Omental fat pad (tissue), 4 donors: ENCODE data around the gene MECP2. TPM values are rescaled to one million over a fixed set of nuclear protein-coding genes. Genes with fewer than 3 reads are reported as not detected.
A peak's percentile ranks its signal among the peaks of the same experiment; 100 is the strongest.
"Not testable (repeated sequence)": the region's sequence is repeated elsewhere in the genome, so short reads cannot be mapped to it uniquely, and the experiment has no call there.

ENCODE experiments used
- ATAC-seq: fragments of 150-250 bp; one replicate; pipeline ENCODE4 v1.9.1; 2016; ENCODE audit warnings: mild to moderate bottlenecking, moderate library complexity; ENCODE audit not compliant: low FRiP score
- DNase-seq: peaks from one replicate; pipeline ENCODE4 v3.0.0-alpha.2; 2019; ENCODE audit warnings: low spot score
- CTCF ChIP-seq, 3 donors: fragments of 450-650 bp; IDR thresholded peaks; one replicate each; pipeline ENCODE4 v1.5.1; 2016 to 2017; ENCODE audit warnings: antibody characterized with exemption in 3 of 3, mild to moderate bottlenecking in 3 of 3, moderate library complexity in 2 of 3
- total RNA-seq, 4 donors: library from RNA; depleted of rRNA; stranded (reverse); fragments of >200 nt; gene quantifications; one replicate each; pipeline ENCODE4 v1.1.0, GENCODE V29; 2016

The MECP2 gene
- 10 to 100 TPM; 48.8 to 66.7 (median 56.0) TPM for total RNA-seq

DNA sequence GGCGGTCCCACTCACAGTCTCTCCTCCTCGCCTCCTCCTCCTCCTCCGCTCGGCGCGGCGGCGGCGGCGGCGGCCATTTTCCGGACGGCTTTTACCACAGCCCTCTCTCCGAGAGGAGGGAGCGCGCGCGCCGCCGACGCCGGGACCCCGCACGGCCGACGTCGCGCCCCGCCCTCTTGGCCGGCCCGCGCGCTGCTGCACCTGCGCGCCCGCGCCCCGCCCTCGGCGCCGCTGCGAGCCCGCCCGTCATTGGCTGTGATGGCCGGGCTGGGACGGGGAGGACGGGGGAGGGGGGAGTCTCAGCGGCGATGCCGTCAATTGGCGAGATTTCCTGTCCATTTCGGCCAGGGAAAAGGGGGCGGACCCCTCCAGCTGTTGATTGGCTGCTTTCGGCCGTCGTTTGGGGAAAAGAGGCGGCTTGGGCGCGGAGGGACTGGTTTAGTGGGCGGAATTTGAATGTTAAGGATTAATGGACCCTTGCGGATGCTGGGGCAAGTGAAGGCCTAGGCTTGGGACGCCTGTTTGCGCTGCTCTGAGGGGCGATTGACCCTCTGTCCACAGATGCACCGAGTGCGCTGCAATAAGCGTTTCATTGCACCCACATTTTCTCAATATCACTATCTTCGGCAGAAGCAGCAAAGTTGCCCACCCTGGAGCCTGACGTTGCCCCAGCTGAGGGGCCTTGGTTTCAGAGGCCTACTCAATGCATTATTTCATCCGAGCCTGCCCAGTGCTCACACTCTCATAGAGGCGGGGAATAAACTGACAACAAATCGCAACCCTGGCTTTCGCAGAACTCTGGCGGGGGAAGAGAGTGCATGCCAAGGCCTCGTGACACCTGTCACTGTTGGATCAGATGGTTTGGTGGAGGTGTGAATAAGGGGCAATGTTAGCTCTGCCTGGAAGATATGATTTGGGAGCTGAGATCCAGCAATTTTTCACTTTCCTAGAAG lies at the start of gene MECP2:
MECP2 (minus strand) TSS at position 129 of the 953 bp plus-strand sequence.
- ATAC-seq (peak; percentile 96), DNase-seq (peak; percentile 54)
- no peak for TF ChIP-seq CTCF (IDR thresholded peaks at IDR 0.05)

- not testable (repeated sequence) for ATAC-seq, DNase-seq
Measured at GRCh38 chrX:154144010-154144409, 46.5 kb upstream of the MECP2 start, which contains the start of gene OPN1LW. Gene OPN1LW, plus strand, starts transcription at chrX:154144243. Its CDS starts 41 bp downstream, at chrX:154144284.

- ATAC-seq = no peak
- no peak for DNase-seq
- TF ChIP-seq CTCF (IDR thresholded peaks at IDR 0.05) = no peak
Measured at GRCh38 chrX:154142950-154143745, 45.6 kb upstream of the MECP2 start.

- no peak for TF ChIP-seq CTCF (IDR thresholded peaks at IDR 0.05)
- DNase-seq = no peak
- no peak for ATAC-seq
Measured at GRCh38 chrX:154142386-154142785, 44.9 kb upstream of the MECP2 start.

DNA sequence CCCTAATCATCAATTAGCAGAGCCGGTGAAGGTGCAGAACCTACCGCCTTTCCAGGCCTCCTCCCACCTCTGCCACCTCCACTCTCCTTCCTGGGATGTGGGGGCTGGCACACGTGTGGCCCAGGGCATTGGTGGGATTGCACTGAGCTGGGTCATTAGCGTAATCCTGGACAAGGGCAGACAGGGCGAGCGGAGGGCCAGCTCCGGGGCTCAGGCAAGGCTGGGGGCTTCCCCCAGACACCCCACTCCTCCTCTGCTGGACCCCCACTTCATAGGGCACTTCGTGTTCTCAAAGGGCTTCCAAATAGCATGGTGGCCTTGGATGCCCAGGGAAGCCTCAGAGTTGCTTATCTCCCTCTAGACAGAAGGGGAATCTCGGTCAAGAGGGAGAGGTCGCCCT lies 43.2 kb upstream of the MECP2 start:
- no peak for TF ChIP-seq CTCF (IDR thresholded peaks at IDR 0.05)
- DNase-seq (no peak), ATAC-seq (no peak)

- DNase-seq (no peak), ATAC-seq (no peak)
- no peak for TF ChIP-seq CTCF (IDR thresholded peaks at IDR 0.05)
Measured at GRCh38 chrX:154140206-154140605, 42.7 kb upstream of the MECP2 start.

DNA sequence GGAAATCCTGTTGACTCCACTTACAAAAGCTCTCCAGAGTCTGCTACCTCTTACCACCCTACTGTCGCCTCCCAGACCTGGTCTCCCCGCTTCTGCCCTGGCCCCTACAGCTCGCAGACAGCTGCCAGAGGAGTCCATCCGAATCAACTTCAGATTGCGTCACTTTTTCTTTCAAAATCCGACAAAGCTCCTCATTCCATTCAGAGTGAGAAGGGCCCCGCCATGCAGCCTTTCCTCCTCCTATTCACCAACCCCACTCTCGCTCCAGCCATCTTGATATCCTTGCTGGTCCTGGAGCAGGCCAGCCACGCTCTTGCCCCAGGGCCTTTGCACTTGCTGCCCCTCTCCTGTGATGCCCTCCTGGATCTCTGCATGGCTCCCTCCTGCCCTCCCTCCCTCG lies 41.3 kb upstream of the MECP2 start:
- no peak for TF ChIP-seq CTCF (IDR thresholded peaks at IDR 0.05)
- ATAC-seq = no peak

More for the DNA sequence above, 41.3 kb upstream of the MECP2 start:
- no peak for DNase-seq
